ENCODE data around the gene ARL13A.
"Not testable (repeated sequence)": the region's sequence is repeated elsewhere in the genome, so short reads cannot be mapped to it uniquely, and the experiment has no call there.

Gene ARL13A

DNA sequence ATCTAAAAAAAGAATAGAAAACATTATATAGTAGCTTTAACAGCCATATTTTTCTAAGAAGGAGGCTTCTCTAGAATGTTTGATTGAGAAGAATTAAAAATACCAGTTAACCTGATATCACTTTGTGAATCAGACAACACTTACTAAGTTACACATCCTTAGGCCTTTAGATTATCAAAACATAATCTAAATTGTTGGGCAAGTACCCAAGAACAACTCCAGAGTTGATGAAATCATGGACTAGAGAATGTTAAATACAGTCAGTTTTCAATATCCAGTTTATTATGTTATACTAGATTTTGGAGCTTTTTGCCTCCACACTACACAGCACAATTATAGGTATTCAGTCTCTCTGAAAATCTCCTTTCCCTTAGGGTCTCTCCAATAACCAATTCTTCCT is 39.6 kb downstream of the ARL13A start:
- in situ Hi-C loops (cut with MboI; ENCODE audit: low pct_unique_long_range_greater_than_20kb, low sequenced_read_pairs, unreplicated experiment), result no loop called here
- TF ChIP-seq, protein P1, sequence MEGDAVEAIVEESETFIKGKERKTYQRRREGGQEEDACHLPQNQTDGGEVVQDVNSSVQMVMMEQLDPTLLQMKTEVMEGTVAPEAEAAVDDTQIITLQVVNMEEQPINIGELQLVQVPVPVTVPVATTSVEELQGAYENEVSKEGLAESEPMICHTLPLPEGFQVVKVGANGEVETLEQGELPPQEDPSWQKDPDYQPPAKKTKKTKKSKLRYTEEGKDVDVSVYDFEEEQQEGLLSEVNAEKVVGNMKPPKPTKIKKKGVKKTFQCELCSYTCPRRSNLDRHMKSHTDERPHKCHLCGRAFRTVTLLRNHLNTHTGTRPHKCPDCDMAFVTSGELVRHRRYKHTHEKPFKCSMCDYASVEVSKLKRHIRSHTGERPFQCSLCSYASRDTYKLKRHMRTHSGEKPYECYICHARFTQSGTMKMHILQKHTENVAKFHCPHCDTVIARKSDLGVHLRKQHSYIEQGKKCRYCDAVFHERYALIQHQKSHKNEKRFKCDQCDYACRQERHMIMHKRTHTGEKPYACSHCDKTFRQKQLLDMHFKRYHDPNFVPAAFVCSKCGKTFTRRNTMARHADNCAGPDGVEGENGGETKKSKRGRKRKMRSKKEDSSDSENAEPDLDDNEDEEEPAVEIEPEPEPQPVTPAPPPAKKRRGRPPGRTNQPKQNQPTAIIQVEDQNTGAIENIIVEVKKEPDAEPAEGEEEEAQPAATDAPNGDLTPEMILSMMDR (IDR thresholded peaks at IDR 0.05; ENCODE audit: extremely low read depth, insufficient read depth, missing control alignments), result no peak
- DNase-seq (ENCODE audit: low spot score), result no peak

DNA sequence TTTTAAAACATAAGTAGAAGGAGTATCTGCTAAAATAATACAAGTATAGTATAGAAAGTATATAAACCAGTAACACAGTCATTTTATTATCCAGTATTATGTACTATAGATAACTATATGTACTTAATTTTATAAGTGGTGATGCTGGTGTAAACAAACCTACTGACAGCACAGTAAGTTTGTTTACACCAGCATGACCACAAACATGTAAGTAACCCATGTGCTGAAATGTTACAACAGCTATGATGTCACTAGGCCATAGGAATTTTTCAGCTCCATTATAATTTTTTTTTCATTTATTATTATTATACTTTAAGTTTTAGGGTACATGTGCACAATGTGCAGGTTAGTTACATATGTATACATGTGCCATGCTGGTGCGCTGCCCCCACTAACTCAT is 42.5 kb downstream of the ARL13A start:
- in situ Hi-C loops (cut with MboI; ENCODE audit: low pct_unique_long_range_greater_than_20kb, low sequenced_read_pairs, unreplicated experiment); DNase-seq (ENCODE audit: low spot score): not testable (repeated sequence)

DNA sequence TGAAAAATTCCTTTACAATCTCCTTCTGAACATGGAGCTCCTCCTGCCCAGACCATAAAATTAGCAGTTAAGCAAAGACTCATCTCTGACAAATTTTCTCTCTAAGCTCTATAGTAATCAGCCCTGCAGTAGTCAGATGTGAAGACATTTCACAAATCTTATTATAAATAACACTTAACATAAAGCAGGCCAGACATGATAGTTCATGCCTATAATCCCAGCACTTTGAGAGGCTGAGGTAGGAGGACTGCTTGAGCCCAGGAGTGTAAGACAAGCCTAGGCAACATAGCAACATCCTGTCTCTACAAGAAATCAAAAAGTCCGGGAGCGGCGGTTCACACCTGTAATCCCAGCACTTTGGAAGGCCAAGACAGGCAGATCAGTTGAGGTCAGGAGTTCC is 52.5 kb downstream of the ARL13A start:
- in situ Hi-C loops (cut with MboI; ENCODE audit: low pct_unique_long_range_greater_than_20kb, low sequenced_read_pairs, unreplicated experiment), result no loop called here
- DNase-seq (ENCODE audit: low spot score), result no peak
- TF ChIP-seq, protein P1 (IDR thresholded peaks at IDR 0.05; ENCODE audit: extremely low read depth, insufficient read depth, missing control alignments), result no peak

DNA sequence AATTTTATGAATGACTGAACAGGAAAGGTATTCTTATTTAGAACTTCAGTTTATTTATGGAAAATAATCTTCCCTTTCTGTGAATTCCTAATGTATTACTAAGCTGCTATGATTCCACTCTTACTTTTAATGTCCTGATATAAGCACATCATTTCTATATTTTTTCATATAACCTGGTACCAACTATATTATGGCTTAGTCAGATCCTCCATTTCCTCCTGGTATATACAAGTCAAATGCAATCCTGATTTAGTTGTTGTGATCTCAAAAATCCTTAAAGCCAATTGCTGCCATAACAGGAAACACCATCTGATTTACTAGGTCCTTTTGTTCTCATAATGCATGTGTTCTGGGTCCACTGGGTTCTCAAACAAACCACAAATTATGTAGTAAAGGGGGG is 55.6 kb downstream of the ARL13A start:
- DNase-seq (ENCODE audit: low spot score), result no peak
- TF ChIP-seq, protein P1 (IDR thresholded peaks at IDR 0.05; ENCODE audit: extremely low read depth, insufficient read depth, missing control alignments), result no peak

DNA sequence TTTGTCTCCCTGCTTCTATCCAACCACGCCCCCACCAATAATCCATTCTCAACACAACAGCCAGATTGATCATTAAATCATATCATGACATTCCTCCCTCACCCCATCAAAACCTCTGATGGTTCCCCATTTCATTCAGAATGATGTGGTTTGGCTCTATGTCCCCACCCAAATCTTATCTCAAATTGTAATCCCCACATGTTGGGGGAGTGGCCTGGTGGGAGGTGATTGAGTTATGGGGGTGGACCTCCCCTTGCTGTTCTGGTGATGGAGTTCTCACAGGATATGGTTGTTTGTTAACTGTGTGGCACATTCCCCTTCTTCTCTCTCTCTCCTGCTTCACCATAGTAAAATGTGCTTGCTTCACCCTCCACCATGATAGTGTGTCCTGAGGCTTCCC is 59.1 kb downstream of the ARL13A start:
- TF ChIP-seq, protein P1 (IDR thresholded peaks at IDR 0.05; ENCODE audit: extremely low read depth, insufficient read depth, missing control alignments), result no peak
- in situ Hi-C loops (cut with MboI; ENCODE audit: low pct_unique_long_range_greater_than_20kb, low sequenced_read_pairs, unreplicated experiment), result no loop called here
- DNase-seq (ENCODE audit: low spot score), result no peak

More for the DNA sequence above, 55.6 kb downstream of the ARL13A start:
- in situ Hi-C loops (cut with MboI; ENCODE audit: low pct_unique_long_range_greater_than_20kb, low sequenced_read_pairs, unreplicated experiment), result no loop called here

DNA sequence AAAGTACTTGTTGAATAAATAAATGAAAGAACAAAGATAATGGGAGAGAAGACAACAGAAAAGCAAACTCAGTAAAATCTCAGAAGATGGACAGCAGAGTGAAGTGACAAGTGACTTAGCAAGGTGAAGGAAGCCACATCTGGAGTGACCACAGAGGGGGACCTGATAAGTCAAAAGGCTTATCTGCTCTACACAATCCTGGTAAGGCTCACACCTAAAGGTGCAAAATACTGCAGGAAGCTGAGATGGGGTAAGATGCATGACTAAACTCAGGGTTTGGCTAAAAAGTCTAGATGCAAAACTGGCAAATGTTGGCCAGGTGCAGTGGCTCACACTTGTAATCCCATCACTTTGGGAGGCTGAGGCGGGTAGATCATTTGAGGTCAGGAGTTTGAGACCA is 60.2 kb downstream of the ARL13A start:
- in situ Hi-C loops (cut with MboI; ENCODE audit: low pct_unique_long_range_greater_than_20kb, low sequenced_read_pairs, unreplicated experiment), result no loop called here
- DNase-seq (ENCODE audit: low spot score), result no peak

DNA sequence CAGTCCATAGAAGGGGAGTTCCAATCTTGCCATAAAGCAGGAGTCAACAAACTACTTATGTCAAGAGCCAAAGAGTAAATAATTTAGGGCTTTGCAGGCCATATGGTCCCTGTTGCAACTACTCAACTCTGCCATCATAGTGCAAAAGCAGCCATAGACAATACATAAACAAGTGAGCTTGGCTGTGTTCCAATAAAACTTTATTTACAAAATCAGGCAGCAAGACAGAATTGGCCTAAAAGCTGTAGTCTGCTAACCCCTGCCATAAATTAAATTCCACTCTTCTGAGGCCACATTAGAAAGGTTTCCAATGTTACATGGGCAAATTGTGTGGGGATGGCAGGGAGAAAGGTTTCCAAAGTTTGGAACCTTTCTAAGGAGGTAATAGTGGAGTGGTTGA is 67.7 kb downstream of the ARL13A start:
- in situ Hi-C loops (cut with MboI; ENCODE audit: low pct_unique_long_range_greater_than_20kb, low sequenced_read_pairs, unreplicated experiment), result no loop called here
- no peak for DNase-seq (ENCODE audit: low spot score)
- TF ChIP-seq, protein P1 (IDR thresholded peaks at IDR 0.05; ENCODE audit: extremely low read depth, insufficient read depth, missing control alignments), result no peak

More for the DNA sequence above, 60.2 kb downstream of the ARL13A start:
- TF ChIP-seq, protein P1 (IDR thresholded peaks at IDR 0.05; ENCODE audit: extremely low read depth, insufficient read depth, missing control alignments), result no peak

Measured in GM13977 (cell line).